Measurements from ENCODE around the gene SIK2.

Gene SIK2

DNA sequence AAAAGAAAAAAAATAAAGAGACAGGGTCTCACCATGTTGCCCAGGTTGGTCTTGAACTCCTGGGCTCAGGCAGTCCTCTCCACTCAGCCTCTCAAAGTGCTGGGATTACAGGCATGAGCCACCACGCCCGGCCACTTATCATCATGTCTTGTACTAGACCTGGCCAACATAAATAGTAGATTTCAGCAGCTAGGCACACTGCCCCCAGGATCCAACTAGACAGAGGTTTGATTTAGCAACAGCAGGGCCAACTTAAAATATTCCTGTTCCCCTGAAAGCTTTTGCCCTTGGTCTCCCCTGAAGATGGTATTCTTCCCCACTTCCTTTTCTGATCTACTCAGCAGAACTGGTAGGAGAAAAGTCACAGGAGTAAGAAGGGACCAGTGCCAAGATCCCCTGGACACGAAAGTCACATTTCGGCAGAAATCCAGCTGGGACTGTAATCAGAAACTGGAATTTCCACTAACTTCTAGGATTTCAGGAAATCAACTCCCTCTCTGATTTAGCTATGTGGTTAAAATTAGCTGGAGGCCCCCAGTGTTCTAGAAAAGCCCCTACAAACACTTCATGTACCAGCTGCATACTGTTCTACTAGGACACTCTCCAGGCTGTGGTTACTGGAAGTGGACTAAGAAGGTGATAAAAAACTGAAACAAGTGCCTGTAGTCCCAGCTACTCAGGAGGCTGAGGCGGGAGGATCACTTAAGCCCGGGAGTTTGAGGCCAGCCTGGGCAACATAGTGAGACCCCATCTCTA is 172.9 kb downstream of the SIK2 start:
- TF ChIP-seq, protein P1, sequence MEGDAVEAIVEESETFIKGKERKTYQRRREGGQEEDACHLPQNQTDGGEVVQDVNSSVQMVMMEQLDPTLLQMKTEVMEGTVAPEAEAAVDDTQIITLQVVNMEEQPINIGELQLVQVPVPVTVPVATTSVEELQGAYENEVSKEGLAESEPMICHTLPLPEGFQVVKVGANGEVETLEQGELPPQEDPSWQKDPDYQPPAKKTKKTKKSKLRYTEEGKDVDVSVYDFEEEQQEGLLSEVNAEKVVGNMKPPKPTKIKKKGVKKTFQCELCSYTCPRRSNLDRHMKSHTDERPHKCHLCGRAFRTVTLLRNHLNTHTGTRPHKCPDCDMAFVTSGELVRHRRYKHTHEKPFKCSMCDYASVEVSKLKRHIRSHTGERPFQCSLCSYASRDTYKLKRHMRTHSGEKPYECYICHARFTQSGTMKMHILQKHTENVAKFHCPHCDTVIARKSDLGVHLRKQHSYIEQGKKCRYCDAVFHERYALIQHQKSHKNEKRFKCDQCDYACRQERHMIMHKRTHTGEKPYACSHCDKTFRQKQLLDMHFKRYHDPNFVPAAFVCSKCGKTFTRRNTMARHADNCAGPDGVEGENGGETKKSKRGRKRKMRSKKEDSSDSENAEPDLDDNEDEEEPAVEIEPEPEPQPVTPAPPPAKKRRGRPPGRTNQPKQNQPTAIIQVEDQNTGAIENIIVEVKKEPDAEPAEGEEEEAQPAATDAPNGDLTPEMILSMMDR (IDR thresholded peaks at IDR 0.05; ENCODE audit: poor library complexity, severe bottlenecking) = no peak
- no peaks in the 10 kb centered on the region for H3K9me3 ChIP-seq (ENCODE audit: severe bottlenecking)
- DNase-seq (ENCODE audit: low spot score) (no peak), ATAC-seq (ENCODE audit: low read depth) (no peak)
- H3K4me1 ChIP-seq (ENCODE audit: insufficient read depth, poor library complexity, severe bottlenecking) = no peaks in the 10 kb centered on the region
- no peak overlapping the region for H3K4me3 ChIP-seq (ENCODE audit: severe bottlenecking)
- H3K36me3 ChIP-seq (ENCODE audit: low read depth) = no peaks in the 10 kb centered on the region
- no peaks in the 10 kb centered on the region for H3K27me3 ChIP-seq (ENCODE audit: insufficient read depth, poor library complexity, severe bottlenecking)
- no peak overlapping the region for H3K27ac ChIP-seq (ENCODE audit: poor library complexity, severe bottlenecking)

DNA sequence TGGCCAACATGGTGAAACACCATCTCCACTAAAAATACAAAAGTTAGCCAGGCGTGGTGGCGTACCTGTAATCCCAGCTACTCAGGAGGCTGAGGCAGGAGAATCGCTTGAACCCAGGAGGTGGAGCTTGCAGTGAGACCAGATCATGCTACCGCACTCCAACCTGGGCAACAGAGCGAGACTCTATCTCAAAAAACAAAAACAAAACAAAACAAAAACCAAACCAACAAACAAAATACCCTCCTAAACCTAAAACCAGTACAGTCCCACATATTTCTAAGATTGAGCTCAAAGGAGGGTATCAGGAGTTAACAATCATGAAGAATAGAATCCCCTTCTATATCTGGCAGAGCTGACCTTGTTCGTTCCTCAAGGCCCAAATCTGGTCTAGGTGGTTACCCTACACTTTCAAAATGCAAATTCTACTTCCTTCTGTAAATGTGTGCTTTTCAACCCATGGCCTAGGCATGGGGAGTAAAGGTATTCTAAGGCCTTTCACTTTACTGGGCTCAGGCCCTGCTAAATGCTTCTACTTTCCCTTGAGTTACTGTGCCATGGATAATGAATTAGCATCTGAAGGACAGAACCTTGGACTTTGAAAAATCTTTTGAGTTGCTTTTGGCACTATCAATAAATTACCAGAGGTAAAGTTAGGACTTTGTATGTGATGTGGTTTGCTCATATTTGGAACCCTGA is 174.3 kb downstream of the SIK2 start:
- Histone ChIP-seq H3K4me3 (ENCODE audit: severe bottlenecking) (no peak overlapping the region), H3K27ac (ENCODE audit: poor library complexity, severe bottlenecking) (no peak overlapping the region), H3K4me1 (ENCODE audit: insufficient read depth, poor library complexity, severe bottlenecking) (no peaks in the 10 kb centered on the region), H3K27me3 (ENCODE audit: insufficient read depth, poor library complexity, severe bottlenecking) (no peaks in the 10 kb centered on the region), H3K9me3 (ENCODE audit: severe bottlenecking) (no peaks in the 10 kb centered on the region), H3K36me3 (ENCODE audit: low read depth) (no peaks in the 10 kb centered on the region)
- no peak for ATAC-seq (ENCODE audit: low read depth)
- TF ChIP-seq, protein P1 (IDR thresholded peaks at IDR 0.05; ENCODE audit: poor library complexity, severe bottlenecking) = no peak
- DNase-seq (ENCODE audit: low spot score) = no peak

DNA sequence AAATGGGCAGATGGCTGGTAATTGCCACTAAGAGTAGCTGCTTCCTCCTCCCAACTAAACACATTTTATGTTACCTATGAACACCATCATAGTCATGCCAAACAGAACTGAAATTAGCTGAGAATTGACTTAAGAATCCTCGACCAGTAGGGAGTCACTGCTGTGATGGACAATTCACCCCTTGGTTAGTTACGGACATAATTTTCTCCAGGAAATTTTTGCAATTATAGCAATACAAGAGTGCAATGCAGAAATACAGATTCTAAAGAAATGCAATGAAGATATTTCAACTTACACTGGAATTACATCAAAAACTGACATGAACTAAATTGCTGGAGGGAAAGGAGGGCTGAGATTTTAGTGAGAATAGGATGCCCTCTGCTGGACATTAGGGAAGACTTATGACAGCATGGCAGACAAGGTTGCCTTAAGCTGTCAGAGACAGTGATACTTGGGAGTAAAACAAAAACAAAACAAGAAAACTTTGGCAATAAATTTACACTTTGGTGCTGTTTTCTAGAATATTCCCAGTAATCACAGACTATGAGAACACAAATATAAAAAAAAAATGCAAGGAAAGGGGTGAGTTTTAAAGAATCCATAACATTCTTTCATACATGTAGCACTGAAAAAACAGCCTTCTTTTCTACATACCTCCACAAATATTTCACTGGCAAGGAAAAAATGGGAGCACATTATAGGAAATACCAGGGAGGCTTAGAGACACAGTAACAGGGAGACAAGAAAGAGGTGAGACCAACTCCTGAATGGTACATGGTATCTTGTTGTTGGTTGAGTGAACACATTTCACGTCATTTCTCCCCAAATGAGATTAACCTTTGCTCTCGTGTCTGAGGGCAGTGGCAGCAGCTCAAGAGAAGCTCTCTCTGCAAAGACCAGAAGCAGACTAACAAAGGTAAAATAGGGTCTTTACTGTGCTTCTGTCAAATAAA is 175.1 kb downstream of the SIK2 start:
- no peaks in the 10 kb centered on the region for H3K27me3 ChIP-seq (ENCODE audit: insufficient read depth, poor library complexity, severe bottlenecking)
- no peak overlapping the region for H3K4me3 ChIP-seq (ENCODE audit: severe bottlenecking)
- H3K27ac ChIP-seq (ENCODE audit: poor library complexity, severe bottlenecking) = no peak overlapping the region
- ATAC-seq (ENCODE audit: low read depth) (peak; percentile 91), DNase-seq (ENCODE audit: low spot score) (no peak)
- H3K4me1 ChIP-seq (ENCODE audit: insufficient read depth, poor library complexity, severe bottlenecking) = no peaks in the 10 kb centered on the region
- H3K9me3 ChIP-seq (ENCODE audit: severe bottlenecking) = no peaks in the 10 kb centered on the region
- no peaks in the 10 kb centered on the region for H3K36me3 ChIP-seq (ENCODE audit: low read depth)
- TF ChIP-seq, protein P1 (IDR thresholded peaks at IDR 0.05; ENCODE audit: poor library complexity, severe bottlenecking) = peak; percentile 82

DNA sequence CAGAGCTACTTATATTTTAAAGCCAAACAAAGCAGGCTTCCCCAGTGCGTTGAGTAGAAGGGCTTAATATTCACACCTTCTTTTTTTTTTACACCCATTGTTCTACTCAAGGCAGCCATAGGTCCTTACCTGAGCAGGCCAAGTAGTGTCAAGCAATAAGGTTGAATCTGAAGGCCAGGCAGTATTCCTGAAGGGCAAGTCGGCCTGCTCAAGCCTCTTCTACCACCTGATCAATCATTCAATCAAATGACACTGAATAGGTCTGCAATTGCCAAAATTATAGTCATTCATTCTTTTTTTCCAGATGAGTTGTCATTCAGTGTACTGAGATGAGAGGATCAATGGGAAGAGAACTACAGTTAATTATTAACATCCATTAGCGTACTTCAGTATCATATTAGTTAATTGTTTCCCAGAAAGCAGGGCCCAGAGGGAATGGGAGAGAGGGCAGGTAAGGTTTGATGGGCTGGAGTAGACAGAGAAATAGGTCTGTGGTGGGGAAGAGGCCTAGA is 175.9 kb downstream of the SIK2 start:
- TF ChIP-seq, protein P1 (IDR thresholded peaks at IDR 0.05; ENCODE audit: poor library complexity, severe bottlenecking) = no peak
- no peak for ATAC-seq (ENCODE audit: low read depth)
- H3K27me3 ChIP-seq (ENCODE audit: insufficient read depth, poor library complexity, severe bottlenecking) = no peaks in the 10 kb centered on the region
- no peak for DNase-seq (ENCODE audit: low spot score)
- no peak overlapping the region for H3K4me3 ChIP-seq (ENCODE audit: severe bottlenecking)
- H3K27ac ChIP-seq (ENCODE audit: poor library complexity, severe bottlenecking) = no peak overlapping the region
- no peaks in the 10 kb centered on the region for H3K36me3 ChIP-seq (ENCODE audit: low read depth)
- H3K4me1 ChIP-seq (ENCODE audit: insufficient read depth, poor library complexity, severe bottlenecking) = no peaks in the 10 kb centered on the region
- no peaks in the 10 kb centered on the region for H3K9me3 ChIP-seq (ENCODE audit: severe bottlenecking)
